ENCODE results near the gene GBF1.

- TF ChIP-seq, protein P1, sequence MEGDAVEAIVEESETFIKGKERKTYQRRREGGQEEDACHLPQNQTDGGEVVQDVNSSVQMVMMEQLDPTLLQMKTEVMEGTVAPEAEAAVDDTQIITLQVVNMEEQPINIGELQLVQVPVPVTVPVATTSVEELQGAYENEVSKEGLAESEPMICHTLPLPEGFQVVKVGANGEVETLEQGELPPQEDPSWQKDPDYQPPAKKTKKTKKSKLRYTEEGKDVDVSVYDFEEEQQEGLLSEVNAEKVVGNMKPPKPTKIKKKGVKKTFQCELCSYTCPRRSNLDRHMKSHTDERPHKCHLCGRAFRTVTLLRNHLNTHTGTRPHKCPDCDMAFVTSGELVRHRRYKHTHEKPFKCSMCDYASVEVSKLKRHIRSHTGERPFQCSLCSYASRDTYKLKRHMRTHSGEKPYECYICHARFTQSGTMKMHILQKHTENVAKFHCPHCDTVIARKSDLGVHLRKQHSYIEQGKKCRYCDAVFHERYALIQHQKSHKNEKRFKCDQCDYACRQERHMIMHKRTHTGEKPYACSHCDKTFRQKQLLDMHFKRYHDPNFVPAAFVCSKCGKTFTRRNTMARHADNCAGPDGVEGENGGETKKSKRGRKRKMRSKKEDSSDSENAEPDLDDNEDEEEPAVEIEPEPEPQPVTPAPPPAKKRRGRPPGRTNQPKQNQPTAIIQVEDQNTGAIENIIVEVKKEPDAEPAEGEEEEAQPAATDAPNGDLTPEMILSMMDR (IDR thresholded peaks at IDR 0.05): no peak
- TF ChIP-seq POLR2A (IDR thresholded peaks at IDR 0.05): no peak
Measured at GRCh38 chr10:102297101-102297500, 51.8 kb downstream of the GBF1 start.

Data from thyroid gland (tissue), 4 donors.